Measurements from ENCODE around the gene CD82.

GRCh38 chr11:44633641-44634040 lies 68.2 kb downstream of the CD82 start:
- TF ChIP-seq CTCF (IDR thresholded peaks at IDR 0.05) (peak in 1 of 3 experiments; percentile 10), POLR2A (IDR thresholded peaks at IDR 0.05) (no peak)
